Gastroesophageal sphincter (tissue), 4 donors: ENCODE data around the gene TSPAN12. TPM values are rescaled to one million over a fixed set of nuclear protein-coding genes. Genes with fewer than 3 reads are reported as not detected.

ENCODE experiments used
- ATAC-seq: fragments of 150-250 bp; one replicate; pipeline ENCODE4 v1.9.1; 2016; ENCODE audit warnings: mild to moderate bottlenecking, moderate library complexity
- H3K27ac ChIP-seq, 4 donors: fragments of 200-600 bp; sonication (generic) in 3 of 4; 1 replicate in 3 of 4; 2 replicates in 1 of 4; pipeline ENCODE4 v1.5.1; 2016 to 2019
- H3K27me3 ChIP-seq: fragments of 200-600 bp; sonication (generic); one replicate; pipeline ENCODE4 v1.5.1; 2019
- H3K36me3 ChIP-seq, 2 donors: fragments of 200-600 bp; sonication (generic); one replicate each; pipeline ENCODE4 v1.5.1; 2019; ENCODE audit warnings: control low read depth in 1 of 2
- H3K4me1 ChIP-seq, 3 donors: fragments of 200-600 bp; sonication (generic); 1 replicate in 2 of 3; 2 replicates in 1 of 3; pipeline ENCODE4 v1.5.1; 2016 to 2019; ENCODE audit warnings: control low read depth in 2 of 3
- H3K4me3 ChIP-seq, 2 donors: fragments of 200-600 bp; sonication (generic); one replicate each; pipeline ENCODE4 v1.5.1; 2019; ENCODE audit warnings: mild to moderate bottlenecking in 1 of 2, moderate library complexity in 1 of 2
- H3K9me3 ChIP-seq, 3 donors: fragments of 200-600 bp; sonication (generic); one replicate each; pipeline ENCODE4 v1.5.1; 2017 to 2019; ENCODE audit warnings: control low read depth in 2 of 3
- EP300 ChIP-seq: sonication (generic); formaldehyde crosslinking; IDR thresholded peaks from one replicate; pipeline ENCODE4 v1.6.1; 2017; ENCODE audit warnings: antibody characterized with exemption, mild to moderate bottlenecking
- POLR2A ChIP-seq, 2 donors: fragments of 450-650 bp; IDR thresholded peaks; one replicate each; pipeline ENCODE4 v1.6.1; 2017; ENCODE audit warnings: antibody characterized with exemption in 2 of 2, mild to moderate bottlenecking in 2 of 2, moderate library complexity in 1 of 2
- POLR2AphosphoS5 ChIP-seq: sonication (generic); formaldehyde crosslinking; IDR thresholded peaks from one replicate; pipeline ENCODE4 v1.6.1; 2017; ENCODE audit warnings: antibody characterized with exemption
- WGBS, 2 donors: methylation state at CpG; one replicate each; pipeline ENCODE4 v1.1.5; 2018; ENCODE audit warnings: low coverage in 1 of 2; 5-methylcytosine and 5-hydroxymethylcytosine counted together
- total RNA-seq, 4 donors: library from RNA; depleted of rRNA; stranded (reverse); fragments of >200 nt; gene quantifications; one replicate each; pipeline ENCODE4 v1.1.0, GENCODE V29; 2016
- TF ChIP-seq, protein P1 (sequence below), 4 experiments: fragments of 200-600 bp in 2 of 4; fragments of 450-650 bp in 2 of 4; sonication (generic) in 1 of 4; IDR thresholded peaks; one replicate each; pipeline ENCODE4 v1.5.1; 2017 to 2019; ENCODE audit warnings: antibody characterized with exemption in 4 of 4, mild to moderate bottlenecking in 2 of 4, moderate library complexity in 2 of 4

TSPAN12 gene
- total RNA-seq, 4 donors from 2014 or later: 4.4 to 25.3 (median 6.9) TPM

DNA sequence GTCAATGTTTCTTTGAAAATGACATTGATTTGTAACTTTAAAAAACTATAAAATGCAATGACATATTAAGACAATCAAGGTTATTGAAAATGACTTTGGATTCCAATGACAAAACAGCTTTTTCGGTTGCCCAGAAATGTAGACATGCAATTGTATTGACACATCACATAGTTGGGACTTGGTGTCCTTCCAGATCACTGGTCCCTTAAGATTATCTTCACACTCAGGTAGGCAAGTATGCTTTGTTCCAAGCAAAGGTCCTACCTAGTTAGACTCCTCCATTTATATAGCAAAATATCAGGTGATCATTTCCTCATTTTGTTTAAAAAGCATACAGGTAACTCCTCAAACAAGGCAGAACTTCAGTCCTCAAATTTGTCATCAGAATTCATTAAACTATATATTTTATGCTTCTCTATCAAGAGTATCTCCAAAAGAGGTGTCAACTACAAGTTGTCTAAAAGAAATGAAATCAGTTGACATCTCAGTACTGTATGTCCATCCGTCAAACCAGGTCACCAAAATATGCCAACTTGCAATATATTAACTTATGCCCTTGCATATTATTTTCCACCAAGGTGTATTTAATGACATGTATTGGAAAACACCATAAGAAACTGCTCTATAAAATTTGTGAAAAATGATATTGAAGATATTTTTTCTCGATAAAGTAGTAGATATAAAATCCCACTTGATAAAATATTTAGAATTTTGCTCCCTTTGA lies 64.6 kb downstream of the TSPAN12 start:
- TF ChIP-seq POLR2A (IDR thresholded peaks at IDR 0.05) (no peak), EP300 (no peak), POLR2AphosphoS5 (no peak)
- TF ChIP-seq, protein P1, sequence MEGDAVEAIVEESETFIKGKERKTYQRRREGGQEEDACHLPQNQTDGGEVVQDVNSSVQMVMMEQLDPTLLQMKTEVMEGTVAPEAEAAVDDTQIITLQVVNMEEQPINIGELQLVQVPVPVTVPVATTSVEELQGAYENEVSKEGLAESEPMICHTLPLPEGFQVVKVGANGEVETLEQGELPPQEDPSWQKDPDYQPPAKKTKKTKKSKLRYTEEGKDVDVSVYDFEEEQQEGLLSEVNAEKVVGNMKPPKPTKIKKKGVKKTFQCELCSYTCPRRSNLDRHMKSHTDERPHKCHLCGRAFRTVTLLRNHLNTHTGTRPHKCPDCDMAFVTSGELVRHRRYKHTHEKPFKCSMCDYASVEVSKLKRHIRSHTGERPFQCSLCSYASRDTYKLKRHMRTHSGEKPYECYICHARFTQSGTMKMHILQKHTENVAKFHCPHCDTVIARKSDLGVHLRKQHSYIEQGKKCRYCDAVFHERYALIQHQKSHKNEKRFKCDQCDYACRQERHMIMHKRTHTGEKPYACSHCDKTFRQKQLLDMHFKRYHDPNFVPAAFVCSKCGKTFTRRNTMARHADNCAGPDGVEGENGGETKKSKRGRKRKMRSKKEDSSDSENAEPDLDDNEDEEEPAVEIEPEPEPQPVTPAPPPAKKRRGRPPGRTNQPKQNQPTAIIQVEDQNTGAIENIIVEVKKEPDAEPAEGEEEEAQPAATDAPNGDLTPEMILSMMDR (IDR thresholded peaks at IDR 0.05): no peak
- ATAC-seq: no peak
- Histone ChIP-seq H3K4me3 (no peak overlapping the region), H3K9me3 (no peaks in the 10 kb centered on the region), H3K27me3 (no peaks in the 10 kb centered on the region), H3K4me1 (no peaks in the 10 kb centered on the region), H3K27ac (no peak overlapping the region), H3K36me3 (no peaks in the 10 kb centered on the region)
- 100% methylated on average over 3 of the region's 3 CpGs for WGBS, 2 donors

DNA sequence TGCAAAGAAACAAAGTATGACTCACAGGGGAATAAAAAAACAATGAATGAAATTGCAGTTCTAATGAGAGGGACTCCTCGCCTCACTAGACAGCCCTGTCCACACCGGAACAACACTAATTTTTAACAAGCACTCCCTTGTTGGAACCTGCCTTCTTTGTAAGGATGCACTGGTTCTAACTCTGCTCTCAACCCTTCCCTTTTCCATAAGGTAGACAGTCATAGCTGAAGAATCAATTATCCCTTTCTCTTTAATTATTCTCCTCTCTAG lies 65.1 kb downstream of the TSPAN12 start:
- Histone ChIP-seq H3K4me1 (no peaks in the 10 kb centered on the region), H3K9me3 (no peaks in the 10 kb centered on the region), H3K4me3 (no peak overlapping the region), H3K27me3 (no peaks in the 10 kb centered on the region), H3K36me3 (no peaks in the 10 kb centered on the region), H3K27ac (no peak overlapping the region)
- 96 to 97% methylated on average over 2 of the region's 2 CpGs for WGBS, 2 donors
- TF ChIP-seq POLR2AphosphoS5: no peak
- no peak for TF ChIP-seq EP300
- TF ChIP-seq, protein P1 (IDR thresholded peaks at IDR 0.05): no peak
- no peak for TF ChIP-seq POLR2A (IDR thresholded peaks at IDR 0.05)
- no peak for ATAC-seq

DNA sequence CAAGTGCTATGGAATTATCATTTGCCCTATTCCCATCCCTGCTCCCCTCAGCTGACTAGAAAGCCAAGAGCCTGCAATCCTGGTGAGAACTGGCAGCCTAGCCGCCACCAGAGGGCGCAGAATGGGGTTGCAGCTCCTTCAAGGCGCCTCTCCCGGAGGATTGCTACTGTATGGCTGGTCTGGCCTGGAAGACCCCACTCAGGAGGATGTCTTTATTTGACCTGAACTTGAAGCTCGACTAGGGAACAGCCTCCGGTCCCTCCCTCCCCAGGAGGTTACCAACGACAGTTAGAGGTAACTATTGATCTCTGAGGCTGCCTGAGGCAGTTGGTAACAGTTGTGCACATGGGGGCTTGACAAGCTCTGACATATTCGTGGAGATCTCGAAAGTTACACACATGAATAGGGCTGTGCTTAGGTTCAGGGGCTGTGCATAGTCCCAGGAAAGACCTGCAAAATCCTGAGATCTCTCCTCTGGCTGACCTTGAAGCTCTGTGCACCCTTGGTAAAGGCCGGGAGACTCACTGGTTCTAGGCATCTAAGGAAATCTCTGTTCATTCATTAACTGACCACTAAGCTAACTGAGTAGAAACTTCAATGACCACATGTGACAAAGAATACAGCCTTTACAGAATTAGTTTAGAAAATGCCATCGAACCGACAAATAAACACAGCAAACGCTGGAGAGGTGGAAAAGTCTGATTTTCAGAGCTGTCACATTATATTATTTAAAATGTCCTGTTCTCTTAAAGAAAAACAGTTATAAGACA lies 65.7 kb downstream of the TSPAN12 start:
- peak; percentile 71 for ATAC-seq
- H3K36me3 ChIP-seq: no peaks in the 10 kb centered on the region
- no peak for TF ChIP-seq POLR2A (IDR thresholded peaks at IDR 0.05)
- TF ChIP-seq EP300: no peak
- TF ChIP-seq, protein P1 (IDR thresholded peaks at IDR 0.05): peak; percentile 46 to 81 (median 58)
- TF ChIP-seq POLR2AphosphoS5: no peak
- H3K4me3 ChIP-seq: no peak overlapping the region
- no peaks in the 10 kb centered on the region for H3K4me1 ChIP-seq
- H3K27me3 ChIP-seq: no peaks in the 10 kb centered on the region
- WGBS, 2 donors: 29 to 93% methylated on average over 4 to 7 of the region's 13 CpGs
- no peak overlapping the region for H3K27ac ChIP-seq
- H3K9me3 ChIP-seq: no peaks in the 10 kb centered on the region

DNA sequence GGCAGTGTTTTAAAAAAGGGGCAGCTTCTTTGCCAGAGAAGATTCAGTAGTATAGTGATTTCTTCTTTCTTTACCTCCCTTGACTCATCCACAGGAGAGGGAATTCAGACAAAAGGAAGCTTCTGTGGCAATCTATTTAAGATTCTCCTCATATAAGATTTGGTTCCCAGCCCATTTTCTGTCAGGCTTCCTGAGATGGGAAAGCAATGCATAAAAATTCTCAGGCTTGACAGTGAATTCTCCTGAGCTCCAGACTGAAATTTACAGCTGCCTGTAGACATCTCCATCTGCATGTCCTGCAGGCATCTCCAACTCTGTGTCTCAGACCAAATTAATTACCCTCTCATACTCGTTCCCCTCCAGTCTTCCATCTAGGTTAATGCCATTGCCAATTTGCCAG lies 72.8 kb downstream of the TSPAN12 start:
- TF ChIP-seq EP300 (no peak), POLR2AphosphoS5 (no peak), POLR2A (IDR thresholded peaks at IDR 0.05) (no peak)
- TF ChIP-seq, protein P1 (IDR thresholded peaks at IDR 0.05): no peak
- no peaks in the 10 kb centered on the region for H3K4me1 ChIP-seq
- H3K4me3 ChIP-seq: no peak overlapping the region
- H3K9me3 ChIP-seq: no peaks in the 10 kb centered on the region
- no peaks in the 10 kb centered on the region for H3K36me3 ChIP-seq
- 43 to 67% methylated on average over 1 of the region's 1 CpG for WGBS, 2 donors
- H3K27me3 ChIP-seq: no peaks in the 10 kb centered on the region
- ATAC-seq: no peak
- H3K27ac ChIP-seq: no peak overlapping the region

DNA sequence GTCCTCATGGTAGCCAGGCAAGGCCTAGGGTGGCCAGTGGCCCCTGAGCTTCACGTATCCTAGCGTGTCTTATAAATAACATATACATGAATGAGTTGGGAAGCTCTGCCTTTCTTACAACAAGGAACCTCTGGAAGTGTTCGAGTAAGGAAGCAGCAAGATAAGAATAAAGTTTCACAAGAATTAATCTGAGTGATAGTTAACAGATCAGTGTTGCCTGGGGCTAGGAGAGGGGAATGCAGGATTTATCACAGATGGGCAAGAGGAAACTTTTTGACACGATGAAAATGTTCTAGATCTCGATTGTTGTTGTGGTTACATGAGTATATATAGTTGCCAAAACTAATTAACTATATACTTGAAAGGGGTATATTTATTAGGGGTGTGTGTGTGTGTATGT lies 74.2 kb downstream of the TSPAN12 start:
- no peaks in the 10 kb centered on the region for H3K4me1 ChIP-seq
- no peak for ATAC-seq
- 70 to 84% methylated on average over 2 to 5 of the region's 5 CpGs for WGBS, 2 donors
- H3K9me3 ChIP-seq: no peaks in the 10 kb centered on the region
- H3K27ac ChIP-seq: no peak overlapping the region
- no peak for TF ChIP-seq EP300
- TF ChIP-seq, protein P1 (IDR thresholded peaks at IDR 0.05): no peak
- no peak for TF ChIP-seq POLR2A (IDR thresholded peaks at IDR 0.05)
- TF ChIP-seq POLR2AphosphoS5: no peak
- no peak overlapping the region for H3K4me3 ChIP-seq
- H3K36me3 ChIP-seq: no peaks in the 10 kb centered on the region
- H3K27me3 ChIP-seq: no peaks in the 10 kb centered on the region
